Stimulated activated CD8-positive, alpha-beta memory T cell treated with anti-CD3 and anti-CD28 coated beads, Interleukin-12 subunit alpha, Interleukin-12 subunit beta, amount 100 ng/mL, for 1 hour (primary cell): ENCODE results near the gene SPCS3.

Source experiments
- DNase-seq: peaks from one replicate; pipeline ENCODE4 v3.0.0-alpha.2; 2020; ENCODE audit warnings: low read depth

The SPCS3 gene

DNA sequence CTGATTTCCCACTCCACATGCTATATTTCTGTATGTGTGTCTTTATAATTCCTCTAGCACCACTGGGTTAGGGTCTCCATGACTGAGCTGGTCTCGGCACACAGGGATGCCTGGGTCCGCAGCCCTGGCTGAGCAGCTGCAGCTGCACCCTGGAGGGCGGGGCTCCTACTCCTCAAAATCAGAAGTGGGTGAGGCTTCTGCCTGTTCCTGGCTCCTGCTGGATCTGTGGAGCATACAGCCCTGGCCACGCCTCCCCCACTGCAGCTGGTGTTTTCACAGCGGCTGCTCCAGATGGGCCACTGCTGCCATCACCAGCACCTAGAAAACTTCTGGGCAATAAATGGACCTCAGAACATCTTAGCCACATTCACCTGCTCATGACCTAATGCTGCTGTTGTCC, 30.9 kb downstream of the SPCS3 start:
- DNase-seq: no peak

- no peak for DNase-seq
These were observed 35.1 kb downstream of the SPCS3 start for GRCh38 chr4:176354884-176355283.

GRCh38 chr4:176357359-176358082, 37.8 kb downstream of the SPCS3 start:
- no peak for DNase-seq

DNA sequence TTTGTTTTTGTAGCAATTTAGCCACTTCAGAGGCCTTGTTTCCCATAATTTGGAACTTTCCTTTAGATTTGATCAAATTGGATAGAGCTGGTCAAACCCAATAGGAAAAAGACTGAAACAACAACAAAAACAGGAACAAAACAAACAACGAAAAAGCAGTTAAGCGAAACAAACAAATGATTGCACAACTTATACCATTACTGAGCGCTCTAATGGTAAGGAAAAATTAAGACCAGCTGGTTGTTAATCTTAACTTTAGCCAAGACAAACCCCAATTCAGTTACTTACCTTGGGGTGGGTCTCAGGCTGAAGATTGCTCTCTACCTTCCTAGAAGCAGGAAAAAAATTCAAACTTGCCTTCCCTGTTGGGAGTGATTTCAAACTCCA, 38.3 kb downstream of the SPCS3 start:
- no peak for DNase-seq

DNA sequence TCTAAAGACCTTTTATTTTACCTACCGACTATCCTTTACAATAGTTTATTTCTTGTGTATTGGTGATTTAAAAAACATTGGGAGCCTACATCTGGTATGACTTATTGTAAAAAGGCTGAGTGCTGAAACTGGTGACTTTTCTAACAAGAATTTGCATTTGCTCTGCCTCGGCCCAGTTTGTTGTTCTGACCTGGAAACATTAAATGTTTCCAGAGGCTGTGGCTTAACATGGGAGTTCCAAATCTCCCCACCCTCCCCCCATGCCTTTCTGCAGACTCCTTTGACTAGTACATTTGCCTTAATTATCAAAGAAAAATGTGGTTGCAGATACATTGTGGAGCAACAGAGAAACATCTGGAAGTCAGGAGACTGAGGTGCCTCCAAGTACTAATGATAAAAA, 39.8 kb downstream of the SPCS3 start:
- DNase-seq: no peak

DNA sequence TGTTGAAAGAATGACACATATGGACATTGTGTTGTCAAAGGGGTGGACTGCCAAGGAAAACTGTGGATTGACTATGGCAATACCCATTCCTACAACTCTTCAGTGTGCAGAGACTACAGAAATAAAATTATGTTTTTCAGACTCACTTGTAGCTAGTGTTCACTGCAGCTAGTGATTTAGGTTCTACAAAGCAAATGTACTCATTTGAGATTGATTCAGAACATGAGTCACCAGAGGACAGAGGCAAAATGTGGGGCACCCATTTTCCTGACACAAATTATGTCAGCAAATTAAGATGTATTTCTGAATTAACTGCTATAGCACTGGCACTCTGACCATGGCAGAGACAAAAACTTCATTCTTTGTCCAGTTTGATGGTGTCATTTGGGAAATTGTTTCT, 40.7 kb downstream of the SPCS3 start:
- no peak for DNase-seq

DNA sequence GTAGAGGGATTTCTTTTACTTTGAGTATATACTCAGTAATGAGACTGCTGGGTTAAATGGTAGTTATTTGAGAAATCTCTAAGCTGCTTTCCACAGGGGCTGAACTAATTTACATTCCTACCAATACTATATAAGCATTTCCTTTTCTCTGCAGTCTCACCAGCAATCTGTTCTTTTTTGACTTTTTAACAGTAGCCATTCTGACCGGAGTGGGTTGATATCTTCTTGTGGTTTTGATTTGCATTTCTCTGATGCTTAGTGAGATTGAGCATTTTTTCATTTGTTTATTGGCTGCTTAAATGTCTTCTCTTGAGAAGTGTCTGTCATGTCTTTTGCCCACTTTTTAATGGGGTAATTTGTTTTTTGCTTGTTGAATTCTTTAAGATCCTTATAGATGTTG, 43.3 kb downstream of the SPCS3 start:
- DNase-seq: no peak

DNA sequence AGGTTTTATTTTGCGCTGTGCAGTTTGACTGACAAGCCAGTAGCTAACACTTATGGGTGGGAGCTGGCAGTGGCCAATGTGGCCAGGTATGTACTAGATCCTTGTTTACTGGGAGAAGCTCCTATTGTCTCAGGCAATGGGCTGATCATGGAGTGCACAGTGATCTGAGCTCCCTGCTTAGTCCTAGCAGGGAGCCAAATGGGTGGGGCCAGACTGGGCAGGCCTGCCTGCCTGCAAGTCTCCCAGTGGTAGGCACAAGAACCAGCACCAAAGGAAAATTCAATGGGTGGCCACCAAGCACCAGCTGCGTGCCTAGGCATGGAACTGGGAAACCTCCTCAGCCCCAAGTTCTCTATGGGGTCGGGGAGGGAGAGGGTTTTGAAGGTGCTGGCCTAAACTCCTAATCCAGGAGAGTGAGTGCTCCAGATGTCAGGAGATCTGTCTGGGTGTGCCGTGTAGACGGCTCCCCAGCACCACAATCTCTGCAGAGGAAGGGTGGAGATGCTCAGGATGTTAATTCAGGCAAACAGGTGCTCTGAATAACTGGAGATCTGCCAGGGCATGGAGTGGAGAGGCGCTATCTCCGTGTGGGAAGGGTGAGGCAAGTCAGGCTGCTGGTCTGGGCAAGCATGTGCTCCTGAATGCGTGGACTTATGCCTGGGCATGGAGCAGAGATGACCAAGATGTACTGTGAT, 48.2 kb downstream of the SPCS3 start:
- no peak for DNase-seq

DNA sequence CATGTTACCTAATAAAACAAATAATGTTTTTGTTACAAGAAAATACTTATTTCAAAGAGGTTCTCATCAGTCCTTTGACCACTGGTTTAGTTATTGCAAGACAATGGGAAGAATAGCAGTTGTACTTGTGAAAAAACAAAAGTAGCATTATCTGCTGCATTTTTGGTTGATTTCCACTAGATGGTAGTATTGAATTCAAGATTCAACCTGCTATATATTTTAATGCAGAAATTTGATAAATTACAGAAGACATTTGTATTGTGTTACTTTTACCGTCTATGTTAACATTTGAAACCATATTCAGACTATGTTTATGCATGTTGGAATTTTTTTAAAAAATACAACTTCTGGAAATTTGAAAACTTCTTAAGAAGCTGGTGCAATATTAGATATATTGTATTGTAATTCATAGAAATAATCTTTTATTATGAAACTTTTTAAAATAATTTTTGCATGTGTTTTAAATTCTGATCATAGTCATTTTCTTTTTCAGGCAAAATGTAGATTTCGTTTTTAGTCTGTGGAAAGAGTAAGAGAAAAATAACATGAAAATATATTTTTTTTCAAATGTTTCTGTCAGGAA, 56.4 kb downstream of the SPCS3 start:
- no peak for DNase-seq

DNA sequence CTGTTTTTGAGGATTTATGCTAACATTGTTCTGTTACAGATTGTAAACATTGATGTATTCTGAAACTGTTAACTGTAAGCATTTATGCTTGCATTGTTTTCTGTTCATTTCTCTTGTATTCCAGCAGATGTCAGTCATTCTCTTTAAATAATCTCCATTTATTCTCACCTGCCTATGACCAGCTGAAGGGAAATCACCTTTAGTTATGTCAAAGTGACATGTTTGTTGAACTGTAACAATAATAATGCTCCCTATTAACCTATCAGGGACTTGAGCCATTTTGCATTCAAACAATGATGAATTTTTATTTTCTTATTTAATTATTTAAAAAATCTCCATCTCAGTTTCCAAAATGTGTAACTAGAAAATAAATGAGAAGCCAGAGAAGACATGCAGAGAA, 58.0 kb downstream of the SPCS3 start:
- DNase-seq: no peak

DNA sequence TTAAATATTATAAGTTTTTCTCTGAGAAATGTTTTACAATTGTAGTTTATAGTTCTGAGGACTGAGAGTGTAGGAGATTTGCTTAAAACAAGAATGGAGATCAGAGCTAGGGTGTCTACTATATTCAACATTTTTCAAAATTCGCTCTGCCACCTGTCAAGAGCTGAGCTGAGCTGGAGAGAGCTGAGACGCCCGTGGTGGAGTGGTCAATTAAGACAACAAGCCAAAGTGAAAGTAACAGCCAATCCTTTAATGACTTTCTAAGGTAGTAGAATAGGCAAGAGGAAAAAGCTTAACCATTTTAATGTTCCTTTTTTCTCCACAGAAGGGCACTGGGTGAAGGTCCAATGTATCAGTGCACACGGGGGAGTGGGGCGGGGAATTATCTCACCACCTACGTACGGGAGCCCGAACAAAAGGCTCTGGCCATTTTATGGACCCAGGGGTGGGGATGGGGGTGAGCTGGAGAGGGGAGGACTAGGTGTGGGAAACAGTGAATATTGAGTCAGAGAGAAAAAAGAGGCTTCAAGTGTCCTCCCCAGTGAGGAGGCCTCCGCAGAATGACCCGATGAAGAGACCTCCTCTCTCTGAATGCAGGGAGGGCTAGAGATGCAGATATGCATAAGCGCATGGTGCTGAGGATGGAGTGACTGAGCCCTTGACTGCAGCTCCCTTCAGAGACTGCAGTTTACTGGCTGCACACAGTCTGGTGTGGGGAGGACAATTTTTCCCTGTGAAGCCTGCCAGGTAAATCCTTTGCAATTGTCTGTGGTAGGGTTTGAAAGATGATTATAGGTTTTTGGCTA, 60.8 kb downstream of the SPCS3 start:
- DNase-seq: no peak
